ENCODE results near the gene CAMTA1.

CAMTA1 gene

DNA sequence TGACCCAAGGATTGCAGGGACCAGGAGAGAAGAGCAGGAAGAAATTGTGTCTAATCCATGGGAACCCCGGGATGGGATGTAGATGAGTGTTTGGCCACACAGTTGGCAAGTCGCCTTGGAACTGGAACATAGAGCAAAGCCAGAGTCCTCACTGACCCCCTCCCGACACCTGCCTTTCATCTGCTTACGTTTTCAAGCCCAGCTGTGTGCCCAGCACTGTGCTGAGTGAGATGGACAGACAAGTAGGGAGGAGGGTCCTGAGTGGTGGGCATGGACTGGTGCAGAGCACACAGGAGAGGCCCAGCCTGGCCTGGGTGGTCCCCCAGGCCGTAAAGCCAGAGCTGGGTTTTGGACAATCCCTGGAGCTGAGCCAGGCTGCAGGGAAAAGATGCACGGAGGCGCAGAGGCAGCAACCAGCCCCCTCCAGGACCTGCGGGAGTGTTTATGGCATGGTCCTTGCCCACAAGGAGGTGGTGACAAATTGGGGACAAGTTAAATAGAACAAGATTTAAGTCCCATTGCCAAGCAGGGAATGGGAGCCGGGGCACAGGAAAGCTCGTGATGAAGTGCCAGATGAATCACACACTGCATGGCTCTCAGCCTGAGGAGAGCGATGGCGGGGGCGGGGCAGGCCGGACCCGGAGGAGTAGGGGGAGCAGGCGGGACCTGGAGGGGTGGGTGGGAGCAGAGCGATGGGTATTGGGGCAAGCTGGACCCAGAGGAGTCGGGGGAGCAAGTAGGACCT lies 828.0 kb downstream of the CAMTA1 start:
- DNase-seq: no peak

DNA sequence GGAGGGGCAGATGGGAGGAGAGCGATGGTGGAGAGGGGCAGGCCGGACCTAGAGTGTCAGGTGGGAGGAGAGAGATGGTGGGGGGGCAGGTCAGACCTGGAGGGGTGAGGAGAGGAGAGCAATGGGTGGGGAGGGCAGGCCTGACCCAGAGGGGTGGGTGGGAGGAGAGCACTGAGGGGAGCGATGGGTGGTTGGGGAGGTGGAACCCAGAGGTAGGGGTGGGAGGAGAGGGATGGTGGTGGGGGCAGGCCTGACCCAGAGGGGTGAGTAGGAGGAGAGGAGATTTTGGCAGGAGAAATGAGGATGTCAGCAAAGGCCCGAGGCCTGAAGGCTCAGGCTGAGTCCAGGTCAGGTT lies 828.6 kb downstream of the CAMTA1 start:
- DNase-seq: no peak

GRCh38 chr1:7614576-7615074 lies 829.4 kb downstream of the CAMTA1 start:
- no peak for DNase-seq

DNA sequence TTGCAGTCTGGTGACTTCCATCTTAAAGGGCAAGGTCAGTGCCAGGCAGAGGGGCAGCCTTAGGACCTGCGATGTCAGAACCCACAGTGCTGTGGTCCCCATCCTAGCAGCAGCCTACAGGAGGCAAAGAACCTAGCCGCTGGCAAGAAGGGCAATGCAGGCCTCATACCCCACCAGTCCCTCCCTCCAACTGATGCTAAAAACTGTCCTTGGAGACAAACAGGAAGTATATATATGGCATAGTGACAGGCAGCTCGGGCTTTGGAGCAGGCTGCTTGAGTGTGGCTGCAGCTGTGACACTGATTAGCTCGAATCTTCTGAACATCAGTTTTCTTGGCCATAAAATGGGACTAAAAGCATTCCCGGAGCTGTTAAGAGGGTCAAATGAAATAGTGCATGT lies 829.9 kb downstream of the CAMTA1 start:
- DNase-seq: no peak

DNA sequence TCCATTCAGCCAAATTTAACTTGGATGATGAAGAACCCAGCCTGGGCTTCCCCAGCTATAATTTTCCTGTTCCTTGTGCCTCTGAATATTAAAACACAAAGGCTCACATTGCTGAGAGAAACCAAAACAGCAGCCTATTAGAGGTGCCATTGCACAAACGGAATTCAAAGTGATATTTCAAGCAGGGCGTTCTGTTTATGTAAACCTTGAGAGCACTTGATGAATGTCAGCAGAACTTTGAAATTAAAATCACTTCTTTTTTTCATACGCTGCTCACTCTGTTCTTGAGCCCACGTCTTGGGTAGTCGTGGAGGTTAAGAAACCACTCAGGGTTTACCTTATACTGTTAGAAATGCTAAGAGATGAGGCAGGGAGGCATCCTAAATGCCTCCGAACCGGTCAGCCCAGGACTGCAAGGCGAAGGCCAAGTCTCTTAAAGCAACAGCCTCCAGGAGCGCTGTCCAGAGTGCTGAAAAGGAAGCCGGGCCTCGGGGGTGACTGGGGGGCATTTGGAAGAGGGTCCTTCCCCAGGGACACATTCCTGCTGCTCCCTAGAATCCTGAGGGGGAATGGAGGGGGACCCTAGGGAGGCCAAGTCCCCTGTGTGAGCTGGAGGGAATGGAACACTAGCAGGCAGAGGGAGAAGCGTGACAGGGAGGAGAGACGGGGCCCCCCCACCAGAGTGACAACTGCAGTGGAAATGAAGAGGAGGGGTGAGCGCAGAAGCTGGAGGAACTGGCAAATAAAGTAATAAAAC lies 831.0 kb downstream of the CAMTA1 start:
- peak in 1 of 5 experiments; percentile 3 for DNase-seq

DNA sequence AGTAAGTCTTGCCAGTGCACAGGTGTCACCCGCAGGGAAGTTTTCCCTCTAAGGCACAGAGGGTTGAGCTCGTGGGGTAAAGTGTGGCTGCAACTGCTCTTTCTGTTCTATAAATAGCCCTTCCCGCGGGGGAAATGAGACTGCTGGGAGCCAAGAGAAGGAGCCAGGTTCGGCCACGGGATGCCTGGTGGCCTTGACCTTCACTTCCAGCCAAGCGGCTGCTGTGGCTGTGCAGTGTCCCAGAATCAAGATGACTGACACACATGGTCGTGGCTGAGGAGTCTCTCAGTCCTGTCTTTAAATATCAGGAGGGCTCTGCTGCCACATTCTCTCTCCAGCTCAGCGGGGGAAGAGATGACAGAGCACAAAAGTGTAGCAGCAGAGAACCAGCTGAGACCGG lies 831.7 kb downstream of the CAMTA1 start:
- no peak for DNase-seq

DNA sequence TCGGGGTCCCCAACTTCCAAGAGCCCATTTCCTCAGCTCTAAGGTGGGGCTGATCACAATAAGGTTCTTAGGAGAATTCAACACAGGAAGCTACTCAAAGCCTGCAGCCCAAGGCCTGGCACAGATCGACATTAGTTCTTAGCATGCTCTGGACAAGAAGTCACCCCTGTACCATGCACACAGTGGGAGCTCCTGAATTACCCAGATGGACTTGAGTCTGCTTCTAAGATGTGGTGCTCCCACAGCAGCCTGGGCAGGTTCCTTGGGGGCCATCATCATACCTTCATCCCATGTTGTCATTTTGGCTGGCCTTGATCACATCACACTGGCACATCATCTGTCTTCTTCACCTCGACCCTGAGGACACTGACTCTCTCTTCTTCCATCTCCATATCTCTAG lies 832.6 kb downstream of the CAMTA1 start:
- no peak for DNase-seq

DNA sequence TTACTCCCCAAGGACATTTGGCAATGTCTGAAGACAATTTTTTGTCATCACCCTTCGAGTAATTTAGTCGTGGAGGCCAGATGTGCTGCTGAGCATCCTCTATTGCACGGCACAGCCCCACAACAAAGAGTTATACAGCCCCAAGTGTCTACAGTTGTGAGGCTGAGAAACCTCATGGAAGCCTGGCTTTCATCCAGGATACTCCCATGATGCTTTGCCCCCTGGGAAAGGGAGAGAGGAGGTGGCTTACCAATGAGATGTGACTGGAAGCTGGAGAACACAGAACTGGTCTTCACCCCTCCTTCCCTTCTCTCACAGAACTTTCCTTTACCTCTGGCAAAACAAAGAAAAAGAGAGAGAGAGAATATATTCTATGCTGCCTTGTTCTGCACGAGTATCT lies 834.9 kb downstream of the CAMTA1 start:
- no peak for DNase-seq

GRCh38 chr1:7621334-7622219 lies 836.3 kb downstream of the CAMTA1 start:
- DNase-seq: peak in 1 of 5 experiments; percentile 5

- no peak for DNase-seq
Observed at GRCh38 chr1:7623842-7624241, 838.6 kb downstream of the CAMTA1 start.

DNA sequence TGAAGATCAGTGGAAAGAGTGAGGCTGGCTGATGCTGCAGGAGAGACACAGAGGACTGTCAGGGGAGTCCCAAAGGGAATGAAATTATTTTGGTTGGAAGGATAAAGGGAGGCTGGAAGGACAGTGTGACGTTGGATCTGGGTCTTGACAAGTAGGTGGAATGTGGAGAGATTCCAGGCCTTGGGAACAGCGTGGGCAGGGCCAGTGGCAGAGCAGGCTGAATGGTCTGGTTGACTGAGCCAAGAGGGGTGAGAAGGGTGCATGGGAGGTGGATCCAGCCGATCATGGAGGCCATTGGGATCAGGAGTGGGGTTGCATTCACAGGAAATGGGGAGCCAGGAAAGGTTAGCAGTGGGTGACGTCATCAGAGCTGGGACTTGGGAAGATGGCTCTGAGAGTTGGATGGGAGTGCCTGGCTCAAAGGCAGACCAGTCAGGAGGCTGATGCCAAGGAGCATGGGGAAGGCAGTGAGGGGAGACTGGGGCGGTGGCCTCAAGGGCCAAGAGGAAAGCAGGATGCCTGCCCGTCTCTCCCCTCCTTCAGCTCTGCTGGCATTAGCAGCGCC lies 839.6 kb downstream of the CAMTA1 start:
- DNase-seq: no peak

DNA sequence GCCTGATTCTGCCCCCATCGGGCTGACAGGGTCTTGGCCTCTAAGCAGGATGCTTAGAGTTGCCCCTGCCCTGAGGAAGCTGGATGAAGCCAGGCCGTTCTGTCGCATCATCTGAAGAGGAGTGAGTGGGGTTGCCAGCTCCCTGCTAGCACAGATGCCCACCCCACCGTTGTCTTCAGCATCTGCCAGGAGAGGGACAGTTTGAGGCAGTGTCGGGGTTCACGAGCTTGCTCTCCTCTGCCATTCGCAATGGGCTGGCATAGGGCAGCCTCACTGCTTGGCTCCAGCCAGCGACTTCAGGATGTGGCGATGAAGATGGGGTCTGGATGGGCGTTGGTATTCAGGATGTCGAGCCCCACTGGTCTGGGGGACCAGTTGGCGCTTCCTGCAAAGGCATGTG lies 840.1 kb downstream of the CAMTA1 start:
- no peak for DNase-seq

DNA sequence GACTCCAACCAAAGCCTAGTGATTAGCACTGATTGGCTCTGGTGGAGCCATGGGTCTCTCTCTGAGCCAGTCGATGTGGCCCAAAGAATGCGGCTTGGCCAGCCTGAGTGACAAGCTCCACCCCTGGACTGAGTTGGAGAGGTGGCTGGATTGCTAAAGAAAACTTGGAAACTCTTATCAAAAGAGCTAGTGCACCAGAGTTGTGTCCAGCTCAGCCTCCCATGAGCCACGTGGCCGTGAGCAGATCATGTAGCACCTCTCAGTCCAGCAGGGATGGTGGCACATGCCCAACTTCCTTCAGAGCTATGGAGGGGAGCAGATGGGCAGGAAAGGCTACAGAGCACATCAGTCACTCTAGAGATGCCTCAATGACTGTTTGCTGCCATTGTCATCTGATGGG lies 843.0 kb downstream of the CAMTA1 start:
- no peak for DNase-seq

DNA sequence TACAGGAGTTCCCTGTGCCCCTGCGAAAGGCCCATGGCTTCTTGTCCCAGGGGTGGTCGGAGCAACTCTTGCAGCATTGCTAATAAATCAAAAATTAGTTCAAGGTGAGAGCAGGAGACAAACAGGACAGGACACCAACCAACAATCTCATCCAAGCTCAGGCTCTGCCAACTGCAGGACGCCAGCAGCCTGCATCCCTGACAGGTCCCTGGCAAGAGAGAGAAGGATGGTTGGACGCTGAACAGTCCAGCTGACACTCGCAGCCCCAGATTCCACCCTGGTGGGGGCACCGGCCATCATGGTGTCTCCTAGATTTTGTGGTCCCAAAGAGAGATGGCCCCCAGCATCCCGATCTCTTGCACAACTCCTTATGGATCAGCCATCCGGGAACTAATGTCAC lies 843.8 kb downstream of the CAMTA1 start:
- DNase-seq: no peak

DNA sequence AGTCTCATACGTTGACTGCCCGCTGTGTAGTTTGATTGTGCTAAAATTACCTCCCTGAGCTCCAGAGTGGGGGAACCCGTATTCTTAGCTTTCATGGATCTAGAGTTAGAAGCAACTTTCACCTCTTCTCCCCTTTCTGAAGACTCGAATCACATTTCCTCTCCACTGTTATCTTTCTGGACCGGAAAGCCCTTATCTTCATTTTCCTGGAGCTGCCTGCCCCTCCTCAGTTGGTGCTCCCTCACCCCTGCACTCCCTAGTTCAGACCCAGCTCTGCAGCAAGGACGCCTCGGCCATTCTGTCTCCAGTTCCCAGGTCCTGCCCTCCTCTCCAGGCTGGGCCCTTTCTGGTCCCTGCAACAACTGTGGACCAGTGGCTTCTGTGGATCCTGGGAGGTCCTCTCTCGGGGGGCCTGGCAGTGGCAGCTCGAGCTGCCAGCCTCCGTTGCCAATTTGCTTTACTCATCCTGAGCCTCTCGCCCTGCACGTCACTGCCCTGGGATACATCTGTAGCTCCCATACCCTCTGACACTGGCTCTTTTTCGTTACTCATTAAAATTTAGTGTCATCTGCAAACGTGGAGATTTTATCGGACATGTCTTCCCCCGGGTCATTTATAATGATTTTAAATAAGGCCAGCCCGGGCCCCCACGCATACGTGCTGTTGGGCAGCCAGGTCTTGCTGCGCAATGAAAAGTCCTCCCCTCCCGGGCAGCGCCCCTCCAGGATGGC lies 844.4 kb downstream of the CAMTA1 start:
- DNase-seq: no peak

- DNase-seq: no peak
Observed at GRCh38 chr1:7630378-7630777, 845.1 kb downstream of the CAMTA1 start.

GRCh38 chr1:7632176-7632575 lies 846.9 kb downstream of the CAMTA1 start:
- DNase-seq: no peak

GRCh38 chr1:7632681-7633080 lies 847.4 kb downstream of the CAMTA1 start:
- no peak for DNase-seq

DNA sequence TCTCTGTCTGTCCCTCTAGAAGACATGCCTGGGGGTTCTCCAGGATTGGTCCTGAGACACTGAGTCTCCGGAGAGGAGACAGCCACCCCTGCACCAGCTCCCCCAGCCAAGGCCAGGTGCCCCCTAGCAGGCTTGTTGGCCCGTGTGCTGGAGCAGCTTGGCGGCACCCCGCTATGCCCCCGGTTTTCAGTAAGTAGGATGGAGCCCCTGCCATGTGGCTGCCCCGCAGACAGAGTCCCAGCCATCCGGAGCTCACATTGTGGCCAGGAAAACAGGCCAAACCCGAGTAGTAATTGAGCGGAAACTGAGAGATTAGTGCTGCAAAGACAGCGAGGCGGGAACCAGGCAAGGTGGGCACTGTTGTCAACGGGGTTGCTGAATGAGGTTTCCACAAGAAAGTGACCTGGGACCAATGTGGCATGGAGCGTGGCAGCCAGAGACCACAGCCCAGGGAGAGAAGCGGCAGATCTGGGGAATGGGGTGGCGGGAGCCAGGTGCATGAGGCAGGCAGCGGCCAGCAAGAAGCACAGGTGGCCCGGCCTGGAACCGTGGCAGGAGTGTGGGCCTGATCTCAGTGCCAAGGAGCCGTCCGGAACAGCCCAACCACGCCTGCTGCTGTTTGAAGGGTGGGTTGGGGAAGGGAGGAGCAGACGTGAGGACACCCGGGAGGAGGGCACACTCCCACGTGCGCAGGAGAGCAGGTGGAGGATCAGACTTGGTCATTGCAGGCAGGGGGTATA lies 848.4 kb downstream of the CAMTA1 start:
- no peak for DNase-seq

- no peak for DNase-seq
Observed at GRCh38 chr1:7634546-7635240, 849.4 kb downstream of the CAMTA1 start.

Measured in T-helper 2 cell (primary cell).